Natural killer cell (primary cell): ENCODE measurements around the gene SLC24A3. TPM values are rescaled to one million over a fixed set of nuclear protein-coding genes. Genes with fewer than 3 reads are reported as not detected.
A peak's percentile ranks its signal among the peaks of the same experiment; 100 is the strongest.

Experiments
- ATAC-seq, 3 donors: fragments of 150-1000 bp in 2 of 3; fragments of 200-7000 bp in 1 of 3; cut with Tn5 transposase; 1 replicate in 1 of 3; 2 replicates in 2 of 3; pipeline ENCODE4 v1.10.0; 2021; ENCODE audit warnings: mild to moderate bottlenecking in 2 of 3, moderate library complexity in 2 of 3
- DNase-seq, 2 donors: peaks; one replicate each; pipeline versions ENCODE4 v3.0.0 to v3.0.0-alpha.2; 2013 to 2021; ENCODE audit warnings: mixed read lengths in 1 of 2
- H3K27ac ChIP-seq: one replicate; pipeline ENCODE4 v1.5.1; 2013; ENCODE audit warnings: mild to moderate bottlenecking, low read length
- H3K27me3 ChIP-seq: one replicate; pipeline ENCODE4 v1.6.1; 2013; ENCODE audit warnings: low read length; ENCODE audit not compliant: control insufficient read depth, insufficient read depth
- H3K36me3 ChIP-seq: one replicate; pipeline ENCODE4 v1.6.1; 2013; ENCODE audit warnings: low read length; ENCODE audit not compliant: control insufficient read depth, insufficient read depth
- H3K4me1 ChIP-seq: one replicate; pipeline ENCODE4 v1.6.1; 2013; ENCODE audit warnings: low read length; ENCODE audit not compliant: control insufficient read depth, insufficient read depth
- H3K4me3 ChIP-seq: one replicate; pipeline ENCODE4 v1.5.1; 2013; ENCODE audit warnings: low read length
- H3K9me3 ChIP-seq: one replicate; pipeline ENCODE4 v1.6.1; 2013; ENCODE audit warnings: low read length; ENCODE audit not compliant: control insufficient read depth, insufficient read depth
- H3K27ac Mint-ChIP-seq, 2 donors: one replicate each; pipeline ENCODE4 v1.8.0; 2022; ENCODE audit warnings: mild to moderate bottlenecking in 2 of 2, mixed read lengths in 2 of 2, moderate library complexity in 1 of 2
- H3K27me3 Mint-ChIP-seq, 2 donors: one replicate each; pipeline ENCODE4 v1.8.0; 2022; ENCODE audit warnings: low read depth in 2 of 2, mixed read lengths in 2 of 2
- H3K36me3 Mint-ChIP-seq: one replicate; pipeline ENCODE4 v1.8.0; 2022; ENCODE audit warnings: mixed read lengths
- H3K4me1 Mint-ChIP-seq, 2 donors: one replicate each; pipeline ENCODE4 v1.8.0; 2022; ENCODE audit warnings: mixed read lengths in 2 of 2
- H3K4me3 Mint-ChIP-seq: one replicate; pipeline ENCODE4 v1.8.0; 2022; ENCODE audit warnings: mild to moderate bottlenecking, moderate library complexity, mixed read lengths
- H3K9me3 Mint-ChIP-seq, 2 donors: one replicate each; pipeline ENCODE4 v1.8.0; 2022; ENCODE audit warnings: mixed read lengths in 2 of 2
- WGBS: methylation state at CpG from one replicate; pipeline ENCODE4 v1.1.7; 2013; ENCODE audit warnings: missing lambda C conversion rate; ENCODE audit not compliant: insufficient coverage; 5-methylcytosine and 5-hydroxymethylcytosine counted together
- intact Hi-C: fragments of 100-400 bp; cut with micrococcal nuclease; formaldehyde crosslinking; loops from one replicate; pipeline ENCODE4 v1.14.2; 2022
- total RNA-seq, 4 donors: library from RNA; stranded (reverse); fragments of 120-200 nt in 1 of 4; gene quantifications; one replicate each; pipeline versions ENCODE4 v1.2.3 to v1.2.4, GENCODE V29; 2013 to 2022
- TF ChIP-seq, protein P1 (sequence below): fragments of 200-600 bp; IDR thresholded peaks from one replicate; pipeline ENCODE4 v1.8.0; 2022; ENCODE audit warnings: antibody characterized with exemption

Gene SLC24A3
- total RNA-seq, 3 donors from 2014 or later (not counting 1 experiment from before 2014, with no cell fraction given): 0.09 to 5.5 (median 0.99) TPM

DNA sequence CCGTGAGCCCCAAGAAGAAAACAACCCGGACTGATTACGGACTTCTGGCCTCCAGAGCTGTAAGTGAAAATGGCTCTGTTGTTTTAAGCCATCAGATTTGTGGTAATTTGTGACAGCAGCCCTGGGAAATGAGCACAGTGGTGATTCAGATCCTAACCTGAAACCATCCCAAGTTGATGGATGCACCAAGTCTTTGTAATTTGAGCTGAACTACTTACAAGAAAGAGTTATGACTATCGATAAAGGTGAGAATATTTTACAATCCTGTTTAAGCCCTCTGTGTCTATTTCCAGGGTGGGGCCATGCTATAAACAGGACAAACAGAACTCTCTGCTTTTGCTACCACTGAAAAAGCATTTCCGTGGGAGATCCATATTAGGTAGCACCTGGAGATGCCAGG lies 526.5 kb downstream of the SLC24A3 start:
- Histone ChIP-seq H3K27ac (no peak overlapping the region), H3K4me1 (peaks cover 3% of the 10 kb centered on the region), H3K36me3 (no peaks in the 10 kb centered on the region), H3K9me3 (no peaks in the 10 kb centered on the region), H3K4me3 (no peak overlapping the region), H3K27me3 (no peaks in the 10 kb centered on the region)
- Mint-ChIP-seq H3K9me3 (no peaks in the 10 kb centered on the region), H3K27ac (no peak overlapping the region), H3K36me3 (no peaks in the 10 kb centered on the region), H3K4me3 (no peak overlapping the region), H3K27me3 (peaks cover 0 to 8% of the 10 kb centered on the region in 2 donors), H3K4me1 (peaks cover 0 to 9% of the 10 kb centered on the region in 2 donors)
- TF ChIP-seq, protein P1, sequence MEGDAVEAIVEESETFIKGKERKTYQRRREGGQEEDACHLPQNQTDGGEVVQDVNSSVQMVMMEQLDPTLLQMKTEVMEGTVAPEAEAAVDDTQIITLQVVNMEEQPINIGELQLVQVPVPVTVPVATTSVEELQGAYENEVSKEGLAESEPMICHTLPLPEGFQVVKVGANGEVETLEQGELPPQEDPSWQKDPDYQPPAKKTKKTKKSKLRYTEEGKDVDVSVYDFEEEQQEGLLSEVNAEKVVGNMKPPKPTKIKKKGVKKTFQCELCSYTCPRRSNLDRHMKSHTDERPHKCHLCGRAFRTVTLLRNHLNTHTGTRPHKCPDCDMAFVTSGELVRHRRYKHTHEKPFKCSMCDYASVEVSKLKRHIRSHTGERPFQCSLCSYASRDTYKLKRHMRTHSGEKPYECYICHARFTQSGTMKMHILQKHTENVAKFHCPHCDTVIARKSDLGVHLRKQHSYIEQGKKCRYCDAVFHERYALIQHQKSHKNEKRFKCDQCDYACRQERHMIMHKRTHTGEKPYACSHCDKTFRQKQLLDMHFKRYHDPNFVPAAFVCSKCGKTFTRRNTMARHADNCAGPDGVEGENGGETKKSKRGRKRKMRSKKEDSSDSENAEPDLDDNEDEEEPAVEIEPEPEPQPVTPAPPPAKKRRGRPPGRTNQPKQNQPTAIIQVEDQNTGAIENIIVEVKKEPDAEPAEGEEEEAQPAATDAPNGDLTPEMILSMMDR: no peak
- WGBS: 85% methylated on average over 5 of the region's 5 CpGs
- DNase-seq (no peak), ATAC-seq (no peak)
- intact Hi-C loops: no loop called here

DNA sequence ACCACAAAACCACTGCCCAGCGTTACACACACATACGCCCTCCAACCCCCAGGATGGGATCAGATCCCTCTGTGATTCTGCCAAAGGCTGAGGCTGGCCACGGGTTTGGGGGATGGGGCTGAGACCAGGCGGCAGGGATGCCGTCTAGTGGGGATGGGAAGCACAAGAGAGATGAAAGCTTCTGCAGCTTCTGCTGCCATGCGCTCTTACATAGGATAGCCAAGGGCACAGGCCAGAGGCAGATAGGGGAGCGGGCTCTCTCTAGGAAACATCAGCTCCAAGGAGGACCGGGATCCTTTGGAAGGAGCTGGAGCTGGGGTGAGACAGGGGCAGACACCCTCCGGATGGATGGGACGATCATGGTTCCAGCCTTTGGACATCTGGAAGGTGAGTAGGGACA lies 526.9 kb downstream of the SLC24A3 start:
- H3K9me3 ChIP-seq: no peaks in the 10 kb centered on the region
- H3K4me1 ChIP-seq: peaks cover 3% of the 10 kb centered on the region
- peaks cover 0 to 8% of the 10 kb centered on the region in 2 donors for H3K27me3 Mint-ChIP-seq
- peak in 1 of 3 donors; percentile 24 for ATAC-seq
- no peaks in the 10 kb centered on the region for H3K27me3 ChIP-seq
- no peak overlapping the region for H3K4me3 ChIP-seq
- intact Hi-C loops: no loop called here
- no peaks in the 10 kb centered on the region for H3K9me3 Mint-ChIP-seq
- TF ChIP-seq, protein P1: no peak
- H3K4me3 Mint-ChIP-seq: no peak overlapping the region
- no peaks in the 10 kb centered on the region for H3K36me3 Mint-ChIP-seq
- no peak overlapping the region for H3K27ac Mint-ChIP-seq
- H3K36me3 ChIP-seq: no peaks in the 10 kb centered on the region
- 87% methylated on average over 10 of the region's 10 CpGs for WGBS
- no peak overlapping the region for H3K27ac ChIP-seq
- no peak for DNase-seq
- peaks cover 0 to 10% of the 10 kb centered on the region in 2 donors for H3K4me1 Mint-ChIP-seq

DNA sequence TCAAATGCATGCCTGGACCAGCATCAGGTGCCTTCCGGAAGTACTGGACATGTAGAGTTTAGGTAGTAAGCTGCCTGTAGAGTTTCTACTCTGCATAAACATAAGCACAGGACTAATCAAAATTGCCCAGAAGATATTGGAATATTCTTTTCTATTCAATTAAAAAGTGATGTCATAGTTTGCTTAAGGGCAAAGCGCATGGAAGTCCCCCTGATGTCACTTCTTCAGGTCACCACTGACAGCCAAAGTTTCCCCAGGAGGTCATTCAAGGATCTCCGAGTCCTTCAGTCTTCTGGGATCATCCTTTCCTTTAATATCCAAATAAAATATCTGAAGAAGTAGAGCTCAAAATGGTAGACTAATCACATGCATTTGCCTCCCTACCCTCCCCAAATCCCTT lies 528.1 kb downstream of the SLC24A3 start:
- WGBS: 92% methylated on average over 3 of the region's 3 CpGs
- intact Hi-C loops: no loop called here
- no peak for ATAC-seq
- H3K27me3 ChIP-seq: no peaks in the 10 kb centered on the region
- Mint-ChIP-seq H3K27me3 (peaks cover 0 to 8% of the 10 kb centered on the region in 2 donors), H3K4me3 (no peak overlapping the region), H3K27ac (no peak overlapping the region), H3K36me3 (no peaks in the 10 kb centered on the region), H3K4me1 (peaks cover 0 to 6% of the 10 kb centered on the region in 2 donors), H3K9me3 (no peaks in the 10 kb centered on the region)
- H3K9me3 ChIP-seq: no peaks in the 10 kb centered on the region
- no peak overlapping the region for H3K4me3 ChIP-seq
- TF ChIP-seq, protein P1: no peak
- H3K4me1 ChIP-seq: peaks cover 3% of the 10 kb centered on the region
- DNase-seq: no peak
- no peaks in the 10 kb centered on the region for H3K36me3 ChIP-seq
- no peak overlapping the region for H3K27ac ChIP-seq

DNA sequence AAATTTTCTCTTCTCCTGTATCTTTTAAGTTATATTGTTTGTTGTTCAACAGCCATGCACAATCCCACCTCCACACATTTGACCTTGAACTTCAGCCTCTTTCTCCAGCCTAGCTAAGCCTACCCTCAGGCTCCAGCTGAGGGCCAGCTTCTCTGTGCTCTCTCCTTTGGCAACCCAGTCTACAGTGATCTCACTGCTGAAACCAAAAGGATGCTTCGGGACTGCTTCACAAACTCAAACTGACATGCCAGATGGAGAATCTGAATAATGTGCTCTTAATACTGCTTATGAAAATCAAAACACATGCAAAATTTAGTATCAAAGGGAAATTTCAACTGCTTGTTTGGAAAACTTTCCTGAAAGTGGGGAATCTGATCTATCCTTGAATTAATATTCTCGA lies 529.5 kb downstream of the SLC24A3 start:
- no peak overlapping the region for H3K4me3 ChIP-seq
- intact Hi-C loops: no loop called here
- no peaks in the 10 kb centered on the region for H3K36me3 Mint-ChIP-seq
- DNase-seq: no peak
- H3K27me3 Mint-ChIP-seq: peaks cover 0 to 8% of the 10 kb centered on the region in 2 donors
- 97% methylated on average over 2 of the region's 2 CpGs for WGBS
- no peak overlapping the region for H3K27ac ChIP-seq
- peaks cover 0 to 2% of the 10 kb centered on the region in 2 donors for H3K9me3 Mint-ChIP-seq
- no peak overlapping the region for H3K27ac Mint-ChIP-seq
- peaks cover 0 to 6% of the 10 kb centered on the region in 2 donors for H3K4me1 Mint-ChIP-seq
- H3K36me3 ChIP-seq: no peaks in the 10 kb centered on the region
- no peak for ATAC-seq
- TF ChIP-seq, protein P1: no peak
- H3K9me3 ChIP-seq: no peaks in the 10 kb centered on the region
- H3K27me3 ChIP-seq: no peaks in the 10 kb centered on the region
- H3K4me3 Mint-ChIP-seq: no peak overlapping the region
- no peaks in the 10 kb centered on the region for H3K4me1 ChIP-seq
